ENCODE measurements around the gene HOXB13. TPM values are rescaled to one million over a fixed set of nuclear protein-coding genes. Genes with fewer than 3 reads are reported as not detected.

Gene HOXB13
- total RNA-seq, 6 donors from 2014 or later = not detected

- 7 to 12% methylated on average over 12 to 14 of the region's 14 CpGs for WGBS, 2 donors
- Histone ChIP-seq H3K27me3 (peaks cover 1 to 66% (median 28%) of the 10 kb centered on the region in 4 donors), H3K36me3 (no peaks in the 10 kb centered on the region), H3K4me1 (peaks cover 5 to 16% (median 7%) of the 10 kb centered on the region in 4 donors), H3K9me3 (peaks cover 0 to 3% (median 0%) of the 10 kb centered on the region in 4 donors), H3K27ac (no peak overlapping the region), H3K4me3 (no peak overlapping the region)
- DNase-seq (peak in 1 of 2 donors; percentile 50), ATAC-seq (ENCODE audit: low FRiP score in 2 of 2) (peak in 1 of 2 donors; percentile 16)
- no peak for TF ChIP-seq CTCF (IDR thresholded peaks at IDR 0.05)
- no peak for TF ChIP-seq POLR2A (IDR thresholded peaks at IDR 0.05)
- no peak for TF ChIP-seq POLR2AphosphoS5 (IDR thresholded peaks at IDR 0.05)
- TF ChIP-seq EP300 (IDR thresholded peaks at IDR 0.05) = no peak
Measured at GRCh38 chr17:48734333-48735061, 5.9 kb upstream of the HOXB13 start.

GRCh38 chr17:48733632-48734328 is 5.2 kb upstream of the HOXB13 start:
- Histone ChIP-seq H3K36me3 (no peaks in the 10 kb centered on the region), H3K27ac (no peak overlapping the region), H3K4me1 (peaks cover 5 to 17% (median 8%) of the 10 kb centered on the region in 4 donors), H3K27me3 (peaks cover 3 to 66% (median 33%) of the 10 kb centered on the region in 4 donors), H3K9me3 (no peaks in the 10 kb centered on the region), H3K4me3 (no peak overlapping the region)
- ATAC-seq (ENCODE audit: low FRiP score in 2 of 2) = no peak
- peak in 1 of 2 donors; percentile 45 for DNase-seq
- 14 to 16% methylated on average over 18 to 22 of the region's 22 CpGs for WGBS, 2 donors
- TF ChIP-seq EP300 (IDR thresholded peaks at IDR 0.05) = no peak
- TF ChIP-seq CTCF (IDR thresholded peaks at IDR 0.05) = no peak
- no peak for TF ChIP-seq POLR2A (IDR thresholded peaks at IDR 0.05)
- TF ChIP-seq POLR2AphosphoS5 (IDR thresholded peaks at IDR 0.05) = no peak

GRCh38 chr17:48732688-48733629 is 4.4 kb upstream of the HOXB13 start:
- Histone ChIP-seq H3K4me3 (no peak overlapping the region), H3K36me3 (no peaks in the 10 kb centered on the region), H3K4me1 (peaks cover 11 to 22% (median 14%) of the 10 kb centered on the region in 4 donors), H3K27me3 (peaks cover 3 to 65% (median 36%) of the 10 kb centered on the region in 4 donors), H3K27ac (no peak overlapping the region), H3K9me3 (no peaks in the 10 kb centered on the region)
- no peak for ATAC-seq (ENCODE audit: low FRiP score in 2 of 2)
- TF ChIP-seq EP300 (IDR thresholded peaks at IDR 0.05) (no peak), POLR2AphosphoS5 (IDR thresholded peaks at IDR 0.05) (no peak), POLR2A (IDR thresholded peaks at IDR 0.05) (no peak), CTCF (IDR thresholded peaks at IDR 0.05) (no peak)
- peak in 1 of 2 donors; percentile 81 for DNase-seq
- WGBS, 2 donors = 3 to 5% methylated on average over 21 to 31 of the region's 50 CpGs

GRCh38 chr17:48731355-48731754 is 2.8 kb upstream of the HOXB13 start:
- Histone ChIP-seq H3K27me3 (peaks cover 3 to 74% (median 44%) of the 10 kb centered on the region in 4 donors), H3K4me3 (no peak overlapping the region), H3K36me3 (no peaks in the 10 kb centered on the region), H3K9me3 (no peaks in the 10 kb centered on the region), H3K27ac (no peak overlapping the region), H3K4me1 (peaks cover 11 to 22% (median 14%) of the 10 kb centered on the region in 4 donors)
- no peak for ATAC-seq (ENCODE audit: low FRiP score in 2 of 2)
- no peak for DNase-seq
- no peak for TF ChIP-seq EP300 (IDR thresholded peaks at IDR 0.05)
- TF ChIP-seq POLR2A (IDR thresholded peaks at IDR 0.05) = no peak
- TF ChIP-seq CTCF (IDR thresholded peaks at IDR 0.05) = no peak
- no peak for TF ChIP-seq POLR2AphosphoS5 (IDR thresholded peaks at IDR 0.05)

Measured in upper lobe of left lung (tissue), 6 donors.